Measurements from ENCODE around the gene HHIPL1.

HHIPL1 gene

DNA sequence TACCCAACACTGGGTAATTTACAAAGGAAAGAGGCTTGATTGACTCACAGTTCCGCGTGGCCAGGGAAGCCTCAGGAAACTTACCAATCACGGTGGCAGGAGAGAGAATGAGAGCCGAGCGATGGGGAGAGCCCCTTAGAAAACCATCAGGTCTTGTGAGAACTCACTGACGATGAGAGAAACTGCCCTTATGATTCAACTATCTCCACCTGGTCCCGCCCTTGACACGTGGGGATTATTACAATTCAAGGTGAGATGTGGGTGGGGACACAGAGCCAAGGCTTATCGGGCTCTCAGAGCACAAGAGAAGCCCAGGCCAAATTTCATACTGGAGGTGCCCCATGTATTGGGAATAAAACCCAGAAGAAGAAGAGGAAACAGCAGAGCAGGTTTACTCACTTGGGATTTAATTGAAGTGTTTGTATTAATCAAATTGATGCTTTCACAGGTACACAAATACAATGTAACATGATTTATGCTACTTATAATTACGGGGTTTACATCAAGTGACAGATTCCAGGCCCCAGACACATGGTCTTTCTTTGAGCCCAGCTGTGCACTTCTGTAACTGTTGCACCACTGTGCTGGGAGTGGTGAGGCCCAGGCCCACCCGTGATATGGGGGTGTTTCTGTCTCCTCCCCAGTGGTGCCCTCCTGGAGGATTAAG is 32.7 kb upstream of the HHIPL1 start:
- no peak for DNase-seq

- DNase-seq: no peak
Observed at GRCh38 chr14:99612738-99613330, 32.1 kb upstream of the HHIPL1 start.

- DNase-seq: no peak
Observed at GRCh38 chr14:99615497-99616157, 29.3 kb upstream of the HHIPL1 start.

DNA sequence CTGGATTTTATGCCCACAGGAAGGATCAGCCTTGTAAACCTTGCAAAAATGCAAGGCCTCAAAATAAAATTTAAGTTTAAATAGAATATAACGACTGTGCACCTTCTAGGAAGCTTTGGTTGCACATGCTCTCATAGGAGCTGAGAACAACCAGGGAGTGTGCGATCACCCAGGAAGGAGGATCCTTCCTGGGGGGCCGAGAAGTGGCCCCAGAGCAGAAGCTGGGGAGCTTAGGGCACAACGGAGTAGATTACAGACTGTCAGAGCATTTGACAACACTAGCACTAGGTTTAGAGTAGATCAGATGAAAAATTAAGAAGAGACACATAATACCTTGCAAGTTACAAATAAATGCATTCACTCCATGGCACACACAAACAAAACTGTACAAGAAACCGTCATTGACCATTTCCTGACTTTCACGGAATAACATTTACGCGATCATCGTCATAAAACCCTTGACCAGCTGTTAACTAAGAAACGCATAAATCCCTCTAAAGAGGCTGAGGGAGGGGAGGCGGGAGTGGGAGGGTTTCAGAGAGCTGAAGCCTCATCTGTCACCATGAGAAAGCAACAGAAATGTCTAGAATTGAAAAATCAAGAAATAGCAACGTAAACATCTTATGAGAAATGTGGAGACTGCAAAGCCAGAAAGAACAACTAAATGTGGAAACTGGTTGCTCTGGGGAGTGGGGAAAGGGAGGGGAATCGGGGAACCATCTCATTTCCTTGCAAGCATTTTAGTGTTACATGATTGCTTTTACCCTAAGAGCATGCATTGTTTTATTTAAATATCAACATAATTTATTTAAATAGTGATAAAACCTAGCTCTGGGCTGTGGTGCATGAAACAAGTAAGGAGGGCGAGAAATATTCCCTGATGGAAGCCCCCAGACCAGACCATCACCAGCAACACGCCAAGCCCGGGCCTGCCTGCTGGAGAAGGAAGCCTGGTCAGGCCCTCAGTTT is 27.8 kb upstream of the HHIPL1 start:
- DNase-seq: no peak

DNA sequence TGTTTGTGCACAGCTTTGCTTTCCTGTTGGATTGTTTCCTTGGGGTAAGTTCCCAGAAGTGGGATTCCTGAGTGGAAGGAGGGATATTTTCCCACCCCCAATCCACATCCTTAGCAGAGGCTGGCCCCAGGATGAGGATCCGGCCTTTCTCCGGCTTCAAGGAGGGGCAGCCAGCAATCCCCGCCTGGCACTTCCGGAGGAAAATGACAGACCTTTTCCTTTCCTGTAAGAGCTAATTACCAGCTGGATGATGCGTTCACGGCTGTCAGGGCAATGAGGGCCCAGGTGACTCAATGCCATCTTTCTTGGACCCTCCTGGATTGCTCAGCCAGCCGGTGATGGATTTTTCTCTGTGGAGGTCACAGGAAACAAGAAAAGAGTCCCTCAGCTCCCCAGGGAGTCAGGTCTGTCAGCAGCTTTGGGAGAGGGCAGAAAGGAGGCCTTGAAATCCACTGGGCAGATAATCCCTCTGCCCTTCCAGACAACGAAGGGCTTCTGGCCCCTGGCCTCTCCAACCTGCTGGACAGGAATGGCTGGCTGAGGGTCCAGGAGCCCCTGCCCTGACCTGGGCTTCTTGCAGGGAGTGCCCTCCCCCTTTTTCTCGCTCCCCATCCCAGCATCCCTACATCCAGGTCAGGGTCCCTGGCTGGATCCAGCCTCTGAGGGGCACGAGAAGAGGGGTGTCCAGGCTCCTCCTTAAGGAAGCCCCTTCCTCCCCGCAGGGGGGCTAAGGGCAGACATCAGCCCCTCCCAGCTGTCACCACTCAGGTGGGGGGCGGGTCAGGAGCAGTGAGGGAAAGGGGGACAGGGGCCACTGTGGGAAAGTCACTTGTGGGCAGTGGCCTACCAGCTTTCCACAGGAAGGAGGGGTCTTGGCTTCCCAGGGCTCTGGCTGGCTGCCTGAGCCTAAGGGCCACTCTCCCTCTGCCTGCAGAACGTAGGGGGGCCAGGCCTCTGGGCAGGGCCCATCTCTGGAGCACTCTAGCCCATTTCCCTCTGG is 24.8 kb upstream of the HHIPL1 start:
- no peak for DNase-seq

GRCh38 chr14:99621948-99622347 is 23.0 kb upstream of the HHIPL1 start:
- DNase-seq: no peak

- no peak for DNase-seq
Observed at GRCh38 chr14:99624024-99624423, 20.9 kb upstream of the HHIPL1 start.

GRCh38 chr14:99624971-99625370 is 20.0 kb upstream of the HHIPL1 start:
- DNase-seq: no peak

- DNase-seq: no peak
Observed at GRCh38 chr14:99625476-99625875, 19.5 kb upstream of the HHIPL1 start.

- DNase-seq: no peak
Observed at GRCh38 chr14:99626041-99626648, 18.8 kb upstream of the HHIPL1 start.

DNA sequence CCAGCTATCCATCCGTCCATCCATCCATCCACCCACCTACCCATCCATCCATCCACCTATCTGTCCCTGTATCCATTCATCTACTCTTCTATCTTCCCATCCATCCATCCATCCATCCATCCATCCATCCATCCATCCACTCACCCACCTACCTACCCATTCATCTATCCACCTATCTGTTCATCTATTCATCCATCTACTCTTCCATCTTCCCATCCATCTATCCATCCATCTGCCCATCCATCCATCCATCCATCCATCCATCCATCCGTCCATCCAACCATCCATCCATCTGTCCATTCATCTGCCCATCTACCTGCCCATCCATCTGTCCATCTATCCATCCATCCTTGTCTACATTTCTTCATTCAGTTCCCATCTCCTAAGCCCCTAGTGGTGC is 17.8 kb upstream of the HHIPL1 start:
- DNase-seq: no peak

GRCh38 chr14:99627510-99628381 is 17.2 kb upstream of the HHIPL1 start:
- no peak for DNase-seq

GRCh38 chr14:99628887-99629618 is 15.9 kb upstream of the HHIPL1 start:
- peak; percentile 31 for DNase-seq

GRCh38 chr14:99630202-99630601 is 14.7 kb upstream of the HHIPL1 start:
- no peak for DNase-seq

DNA sequence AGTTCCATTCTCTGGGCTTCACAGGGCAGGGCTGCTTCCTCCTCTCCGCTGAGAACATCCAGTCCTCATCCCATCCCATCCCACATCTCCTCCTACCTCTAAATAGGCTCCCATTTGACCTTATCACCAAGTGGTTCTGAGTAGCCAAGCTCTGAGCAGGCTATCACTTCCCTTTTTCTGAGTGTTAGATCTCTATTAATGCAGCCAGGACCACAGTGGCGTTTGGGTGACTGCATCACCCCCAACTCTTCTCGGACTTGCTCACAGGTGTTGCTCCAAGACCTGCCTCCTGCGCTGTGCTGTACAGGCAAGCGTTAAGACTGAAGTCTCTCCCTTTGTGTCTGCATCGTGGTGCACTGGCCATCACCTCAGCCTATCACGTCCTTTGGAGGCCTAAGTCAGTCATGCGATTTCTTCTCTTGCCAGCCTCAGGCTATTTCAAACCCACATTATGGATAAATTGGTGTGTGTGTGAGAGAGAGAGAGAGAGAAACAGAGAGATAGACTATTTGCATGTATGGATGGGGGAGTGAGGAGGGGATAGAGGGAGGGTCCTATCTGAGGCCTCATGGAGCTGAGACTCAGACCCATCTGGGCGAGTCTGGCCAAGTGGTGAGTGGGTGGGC is 12.4 kb upstream of the HHIPL1 start:
- no peak for DNase-seq

DNA sequence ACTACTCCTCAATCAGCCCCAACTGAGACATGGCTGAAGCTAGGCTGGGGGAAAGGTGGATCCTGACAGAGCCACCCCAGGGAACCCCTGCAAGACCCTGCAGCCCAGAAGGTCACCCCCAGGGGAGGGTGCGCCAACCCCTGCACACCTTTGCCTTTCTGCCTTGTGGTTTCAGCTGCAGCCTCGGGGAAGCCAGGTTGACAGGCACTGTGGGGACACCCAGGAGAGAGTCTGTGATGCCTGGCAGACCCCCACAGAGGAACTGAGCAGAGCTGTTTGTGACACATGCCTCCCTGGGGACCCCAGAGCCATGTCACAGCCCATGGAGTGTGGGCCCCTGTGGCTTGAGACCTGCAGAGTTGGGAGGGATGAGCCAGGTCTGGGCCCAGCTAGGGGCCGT is 11.8 kb upstream of the HHIPL1 start:
- no peak for DNase-seq

DNA sequence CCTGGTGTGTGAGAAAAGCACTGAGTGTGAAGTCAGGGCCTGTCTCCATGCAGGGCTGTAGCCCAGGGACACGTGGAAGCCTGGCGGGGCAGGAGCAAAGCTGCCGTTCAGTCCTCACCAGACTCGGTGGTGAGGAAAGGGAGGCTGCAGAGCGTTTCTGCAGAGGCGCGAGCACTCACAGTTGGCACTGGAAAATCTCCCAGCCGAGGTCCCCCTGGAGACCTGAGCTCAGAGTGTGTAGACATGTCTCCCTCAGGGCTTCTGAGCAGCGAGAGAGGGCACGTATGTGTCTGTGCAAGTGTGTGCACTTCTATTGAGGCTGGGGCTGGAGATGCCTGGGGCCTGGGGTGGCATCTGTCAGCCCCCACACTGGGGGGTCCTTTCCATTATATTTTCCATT is 11.0 kb upstream of the HHIPL1 start:
- no peak for DNase-seq

DNA sequence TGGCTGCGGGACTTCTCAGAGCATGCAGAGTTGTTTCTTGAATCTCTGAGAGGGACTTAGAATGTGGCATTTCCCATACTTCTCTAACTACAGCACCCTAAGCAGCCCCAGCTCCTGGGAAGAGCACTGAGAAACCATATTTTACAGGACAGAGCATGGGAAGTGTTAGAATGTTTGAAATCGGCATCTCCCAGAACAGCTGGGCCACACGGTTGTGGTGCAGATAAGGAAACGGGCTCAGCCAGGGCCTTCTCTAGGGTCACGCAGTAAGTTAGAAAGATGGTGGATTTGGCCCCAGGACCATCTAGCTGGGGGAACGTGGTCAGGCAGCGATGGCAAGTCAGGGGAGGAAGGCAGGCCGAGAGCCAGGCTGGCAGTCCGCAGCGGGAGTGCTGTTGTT is 10.5 kb upstream of the HHIPL1 start:
- no peak for DNase-seq

GRCh38 chr14:99635116-99635515 is 9.8 kb upstream of the HHIPL1 start:
- DNase-seq: no peak
